GM06990 (cell line): ENCODE results near the gene MT1E.

ENCODE experiments used
- DNase-seq: peaks from one replicate; pipeline ENCODE4 v3.0.0-alpha.2; 2011; ENCODE audit not compliant: insufficient read length; ENCODE audit errors: extremely low read depth
- H3K27me3 ChIP-seq: replicated peaks from 2 replicates; pipeline ENCODE4 v1.6.0; 2011; ENCODE audit warnings: low read length; ENCODE audit not compliant: control insufficient read depth, insufficient read depth
- H3K36me3 ChIP-seq: 2 replicates; pipeline ENCODE4 v1.5.1; 2011; ENCODE audit warnings: low read length; ENCODE audit not compliant: control insufficient read depth, insufficient read depth
- H3K4me3 ChIP-seq: replicated peaks from 2 replicates; pipeline ENCODE4 v1.5.1; 2011; ENCODE audit warnings: low read depth, mild to moderate bottlenecking, control low read depth, low read length
- CTCF ChIP-seq: IDR thresholded peaks from 2 replicates; pipeline ENCODE4 v1.5.1; 2011; ENCODE audit warnings: low read length, control low read depth, mild to moderate bottlenecking, inconsistent platforms; ENCODE audit not compliant: insufficient read depth, poor library complexity, severe bottlenecking

The MT1E gene

GRCh38 chr16:56583351-56584168, 42.0 kb upstream of the MT1E start:
- no peaks in the 10 kb centered on the region for H3K36me3 ChIP-seq
- TF ChIP-seq CTCF = no peak
- H3K4me3 ChIP-seq = no peak overlapping the region
- no peaks in the 10 kb centered on the region for H3K27me3 ChIP-seq
- DNase-seq = no peak

GRCh38 chr16:56584276-56584675, 41.3 kb upstream of the MT1E start:
- H3K36me3 ChIP-seq = no peaks in the 10 kb centered on the region
- no peak for TF ChIP-seq CTCF
- H3K4me3 ChIP-seq = no peak overlapping the region
- no peak for DNase-seq
- no peaks in the 10 kb centered on the region; the same call in 1 of the 2 replicates for H3K27me3 ChIP-seq

- Histone ChIP-seq H3K4me3 (0 out of 2 replicates have a peak overlapping the region, but pooled peaks have one; percentile 3), H3K36me3 (no peaks in the 10 kb centered on the region), H3K27me3 (peaks cover 8% of the 10 kb centered on the region)
- no peak for DNase-seq
- no peak for TF ChIP-seq CTCF
These were observed 36.8 kb upstream of the MT1E start for GRCh38 chr16:56588781-56589140.

GRCh38 chr16:56589141-56590039, 36.2 kb upstream of the MT1E start, which contains the start of gene MT3:
Gene MT3, plus strand, starts transcription at chr16:56589528. Its CDS starts 63 bp downstream, at chr16:56589591.
- Histone ChIP-seq H3K36me3 (no peaks in the 10 kb centered on the region), H3K27me3 (peaks cover 8% of the 10 kb centered on the region), H3K4me3 (peak within 1 kb of the TSS; percentile 3; the same call in 1 of the 2 replicates)
- DNase-seq = no peak
- no peak for TF ChIP-seq CTCF

- TF ChIP-seq CTCF = no peak
- Histone ChIP-seq H3K36me3 (no peaks in the 10 kb centered on the region), H3K4me3 (no peak overlapping the region), H3K27me3 (peaks cover 8% of the 10 kb centered on the region)
- no peak for DNase-seq
These were observed 34.1 kb upstream of the MT1E start for GRCh38 chr16:56591377-56592060.
